A673 (cell line): ENCODE results near the gene SH2D3C. TPM values are rescaled to one million over a fixed set of nuclear protein-coding genes. Genes with fewer than 3 reads are reported as not detected.
A peak's percentile ranks its signal among the peaks of the same experiment; 100 is the strongest.
"Not testable (repeated sequence)": the region's sequence is repeated elsewhere in the genome, so short reads cannot be mapped to it uniquely, and the experiment has no call there.

Experiments used
- BruUV-seq: library from RNA; stranded (reverse); fragments of 400-500 nt; replicated peaks from 2 replicates; lab custom pipeline; 2021; lab: Mats Ljungman, UMichigan
- CTCF ChIA-PET: fragments of 300-600 bp; sonication (Branson Sonifier 250); formaldehyde crosslinking; loops from one replicate; lab custom pipeline; 2022; ENCODE audit warnings: antibody characterized with exemption; lab: Charles Lee
- POLR2A ChIA-PET: fragments of 300-600 bp; sonication (Branson Sonifier 250); formaldehyde crosslinking; loops from one replicate; lab custom pipeline; 2022; ENCODE audit warnings: antibody characterized with exemption; ENCODE audit not compliant: low non-redundant PET; lab: Charles Lee
- DNase-seq: peaks from one replicate; pipeline ENCODE4 v3.0.0-alpha.2; 2015; ENCODE audit warnings: low spot score
- H3K27ac ChIP-seq: fragments of 200-600 bp; sonication (generic); 2 replicates; pipeline ENCODE4 v1.5.1; 2016; ENCODE audit warnings: mixed run types, low read depth, mild to moderate bottlenecking, mixed read lengths, antibody characterized with exemption, low read length; ENCODE audit not compliant: poor library complexity, severe bottlenecking
- H3K27me3 ChIP-seq: fragments of 200-600 bp; sonication (generic); replicated peaks from 2 replicates; pipeline ENCODE4 v1.6.1; 2017; ENCODE audit warnings: mixed run types, low read depth, mild to moderate bottlenecking, mixed read lengths, antibody characterized with exemption, low read length; ENCODE audit not compliant: insufficient read depth, poor library complexity
- H3K36me3 ChIP-seq: fragments of 200-600 bp; sonication (generic); 2 replicates; pipeline ENCODE4 v1.6.1; 2016; ENCODE audit warnings: mixed run types, mild to moderate bottlenecking, mixed read lengths, antibody characterized with exemption, low read length; ENCODE audit not compliant: insufficient read depth, poor library complexity, severe bottlenecking
- H3K4me1 ChIP-seq: fragments of 200-600 bp; sonication (generic); 2 replicates; pipeline ENCODE4 v1.6.1; 2017; ENCODE audit warnings: mixed run types, mild to moderate bottlenecking, mixed read lengths, antibody characterized with exemption, low read length; ENCODE audit not compliant: insufficient read depth, poor library complexity, severe bottlenecking
- H3K4me3 ChIP-seq: fragments of 200-600 bp; sonication (generic); 2 replicates; pipeline ENCODE4 v1.5.1; 2016; ENCODE audit warnings: low read depth, mixed run types, mild to moderate bottlenecking, mixed read lengths, low read length; ENCODE audit not compliant: poor library complexity, severe bottlenecking
- H3K9me3 ChIP-seq: fragments of 200-600 bp; sonication (generic); 2 replicates; pipeline ENCODE4 v1.6.1; 2016; ENCODE audit warnings: mixed run types, low read depth, mild to moderate bottlenecking, mixed read lengths, antibody characterized with exemption, low read length; ENCODE audit not compliant: poor library complexity, severe bottlenecking
- CTCF ChIP-seq: fragments of 300-800, 200-600 bp; sonication (generic); conservative IDR thresholded peaks from 2 replicates; pipeline ENCODE4 v1.5.1; 2017; ENCODE audit warnings: low read depth, mild to moderate bottlenecking, antibody characterized with exemption, low read length, moderate library complexity, mixed read lengths
- EZH2 ChIP-seq: fragments of 200-600 bp; sonication (generic); IDR thresholded peaks from 2 replicates; pipeline ENCODE4 v1.6.1; 2017; ENCODE audit warnings: borderline replicate concordance, low read depth, mild to moderate bottlenecking, mixed read lengths, antibody characterized with exemption, low read length; ENCODE audit not compliant: poor library complexity, severe bottlenecking
- intact Hi-C: fragments of 100-400 bp; cut with micrococcal nuclease; formaldehyde crosslinking; loops from one replicate; pipeline ENCODE4 v1.10.0; 2022; ENCODE audit not compliant: unreplicated experiment
- total RNA-seq: library from RNA; stranded (reverse); gene quantifications from 2 replicates; pipeline ENCODE4 v1.2.3, GENCODE V29; 2021

The SH2D3C gene
- total RNA-seq, 1 experiment from 2014 or later = not detected

- no TSS peak for BruUV-seq
- peak overlapping the region; percentile 93 for H3K27ac ChIP-seq
- no peaks in the 10 kb centered on the region for H3K27me3 ChIP-seq
- ChIA-PET CTCF (interaction anchor here (1.6 kb wide), 1 partner anchor 51 kb away, joined by 5 read pairs; the partner anchor contains the start of gene TOR2A), POLR2A (interaction anchor here (0.6 to 0.7 kb wide), 2 partner anchors 13 to 714 kb away, joined by 3 to 4 read pairs; no protein-coding TSS in a partner anchor)
- no peaks in the 10 kb centered on the region for H3K9me3 ChIP-seq
- TF ChIP-seq EZH2 (no peak), CTCF (peak; percentile 94)
- H3K4me3 ChIP-seq = peak overlapping the region; percentile 77
- intact Hi-C loops = loop anchor here (1.0 to 5.0 kb wide), 3 partner anchors 50 to 194 kb away; partner anchors contain the start of gene TOR2A
- peak; percentile 90 for DNase-seq
- peaks cover 6% of the 10 kb centered on the region for H3K4me1 ChIP-seq
- H3K36me3 ChIP-seq = peaks cover 34% of the 10 kb centered on the region
These were observed 6.8 kb upstream of the SH2D3C start for GRCh38 chr9:127785023-127785932.

- Histone ChIP-seq H3K4me3 (no peak overlapping the region), H3K36me3 (peaks cover 15% of the 10 kb centered on the region), H3K27ac (no peak overlapping the region), H3K27me3 (no peaks in the 10 kb centered on the region), H3K9me3 (no peaks in the 10 kb centered on the region), H3K4me1 (peaks cover 6% of the 10 kb centered on the region)
- CTCF ChIA-PET = no interaction called here
- intact Hi-C loops = loop anchor here (2.0 kb wide), 1 partner anchor 193 kb away; no protein-coding TSS in a partner anchor
- POLR2A ChIA-PET = no interaction called here
- TF ChIP-seq CTCF (no peak), EZH2 (no peak)
- no peak for DNase-seq
- BruUV-seq = no TSS peak
These were observed 4.9 kb upstream of the SH2D3C start for GRCh38 chr9:127783111-127784008.

GRCh38 chr9:127781806-127782205 is 3.3 kb upstream of the SH2D3C start:
- BruUV-seq = no TSS peak
- Histone ChIP-seq H3K9me3 (no peaks in the 10 kb centered on the region), H3K4me3 (no peak overlapping the region), H3K36me3 (no peaks in the 10 kb centered on the region), H3K27ac (no peak overlapping the region), H3K27me3 (no peaks in the 10 kb centered on the region), H3K4me1 (no peaks in the 10 kb centered on the region)
- ChIA-PET POLR2A (no interaction called here), CTCF (no interaction called here)
- intact Hi-C loops = no loop called here
- no peak for DNase-seq
- no peak for TF ChIP-seq CTCF
- TF ChIP-seq EZH2 = no peak

GRCh38 chr9:127780909-127781308 is 2.4 kb upstream of the SH2D3C start:
- H3K36me3 ChIP-seq, BruUV-seq, H3K4me1 ChIP-seq, H3K9me3 ChIP-seq, DNase-seq, CTCF ChIA-PET, POLR2A ChIA-PET, H3K27ac ChIP-seq, H3K27me3 ChIP-seq, intact Hi-C loops, H3K4me3 ChIP-seq: not testable (repeated sequence)
